ENCODE data around the gene TMUB1.

DNA sequence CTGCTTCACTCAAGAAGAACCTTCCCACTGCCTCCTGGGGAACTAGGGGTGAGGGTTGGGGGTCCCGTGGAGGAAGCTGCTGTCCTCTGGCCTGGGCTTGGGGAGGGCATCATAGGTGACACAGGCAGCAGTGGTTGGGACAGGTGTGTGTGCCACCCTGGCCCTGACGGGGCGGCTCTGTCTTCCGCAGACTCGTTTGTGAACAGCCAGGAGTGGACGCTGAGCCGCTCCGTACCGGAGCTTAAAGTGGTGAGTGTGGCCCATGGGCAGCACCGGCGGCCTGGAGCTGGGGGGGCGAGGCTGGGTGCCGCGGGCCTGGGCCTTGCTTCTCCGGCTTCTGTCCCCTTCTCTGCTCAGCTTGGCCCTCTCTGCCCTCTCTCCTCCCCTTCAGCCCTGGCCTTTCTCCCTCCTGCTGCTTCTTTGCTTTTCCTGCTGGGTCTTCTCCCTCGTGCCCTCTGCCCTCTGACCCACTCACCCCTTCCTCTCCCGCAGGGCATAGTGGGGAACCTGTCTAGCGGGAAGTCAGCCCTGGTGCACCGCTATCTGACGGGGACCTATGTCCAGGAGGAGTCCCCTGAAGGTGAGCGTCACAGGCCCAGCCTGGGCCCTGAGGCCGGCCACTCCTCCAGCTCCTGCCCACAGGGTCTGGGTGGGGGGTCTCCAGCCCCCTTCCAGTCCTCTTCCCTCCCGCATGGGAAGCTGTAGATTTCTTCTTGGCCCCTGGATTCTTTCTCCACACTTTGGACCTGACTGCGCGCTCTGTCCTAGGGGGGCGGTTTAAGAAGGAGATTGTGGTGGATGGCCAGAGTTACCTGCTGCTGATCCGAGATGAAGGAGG is 33.5 kb upstream of the TMUB1 start:
- no peak for TF ChIP-seq GATA2 (IDR thresholded peaks at IDR 0.05; ENCODE audit: low read depth, low read length)
- no peak for TF ChIP-seq GATA3 (IDR thresholded peaks at IDR 0.05; ENCODE audit: low read depth, low read length)
